Measurements from ENCODE around the gene CENPO. TPM values are rescaled to one million over a fixed set of nuclear protein-coding genes. Genes with fewer than 3 reads are reported as not detected.
"Not testable (repeated sequence)": the region's sequence is repeated elsewhere in the genome, so short reads cannot be mapped to it uniquely, and the experiment has no call there.

Gene CENPO
- total and polyA plus RNA-seq, 12 donors: 2.6 to 16.6 (median 9.5) TPM

- 92 to 98% (median 96%) methylated on average over 5 of the region's 5 CpGs for WGBS, 4 donors
- TF ChIP-seq CTCF (IDR thresholded peaks at IDR 0.05) (no peak), POLR2A (IDR thresholded peaks at IDR 0.05) (no peak)
- H3K4me1 ChIP-seq (replicated peaks in 1 of 2): peaks cover 0 to 18% of the 10 kb centered on the region in 2 donors
- no peaks in the 10 kb centered on the region for H3K27me3 ChIP-seq
- no peak overlapping the region for H3K27ac ChIP-seq
- H3K36me3 ChIP-seq (replicated peaks in 1 of 2): peaks cover 0 to 4% of the 10 kb centered on the region in 2 donors
- no peak for DNase-seq
- intact Hi-C loops (cut with DNase I): loop anchor here in 1 of 2 donors (10.0 kb wide), 1 partner anchor 297 kb away; the partner anchor contains the start of gene NCOA1
- no peaks in the 10 kb centered on the region for H3K9me3 ChIP-seq (replicated peaks in 1 of 3)
- no peak overlapping the region for H3K4me3 ChIP-seq
Observed at GRCh38 chr2:24791452-24791851, 1.8 kb upstream of the CENPO start.

- no peaks in the 10 kb centered on the region for H3K27me3 ChIP-seq
- WGBS, 4 donors: 1 to 4% (median 3%) methylated on average over 6 of the region's 6 CpGs
- H3K27ac ChIP-seq: peak overlapping the region in 4 of 5 donors; percentile 96 to 98 (median 98)
- peak overlapping the region in 2 of 4 donors; percentile 67 to 86 for H3K4me3 ChIP-seq
- H3K4me1 ChIP-seq (replicated peaks in 1 of 2): peaks cover 0 to 18% of the 10 kb centered on the region in 2 donors
- no peaks in the 10 kb centered on the region for H3K9me3 ChIP-seq (replicated peaks in 1 of 3)
- no peak for DNase-seq
- intact Hi-C loops (cut with DNase I): loop anchor here in 1 of 2 donors (10.0 kb wide), 1 partner anchor 298 kb away; the partner anchor contains the start of gene NCOA1
- peaks cover 0 to 4% of the 10 kb centered on the region in 2 donors for H3K36me3 ChIP-seq (replicated peaks in 1 of 2)
- no peak for TF ChIP-seq POLR2A (IDR thresholded peaks at IDR 0.05)
- TF ChIP-seq CTCF (IDR thresholded peaks at IDR 0.05): no peak
Observed at GRCh38 chr2:24792542-24792873, 717 bp upstream of the CENPO start.

- TF ChIP-seq POLR2A (IDR thresholded peaks at IDR 0.05): no peak
- no peak for TF ChIP-seq CTCF (IDR thresholded peaks at IDR 0.05)
- Histone ChIP-seq H3K9me3 (replicated peaks in 1 of 3) (no peaks in the 10 kb centered on the region), H3K4me1 (replicated peaks in 1 of 2) (peaks cover 0 to 18% of the 10 kb centered on the region in 2 donors), H3K27me3 (no peaks in the 10 kb centered on the region), H3K4me3 (peak overlapping the region in 3 of 4 donors; percentile 67 to 86 (median 79)), H3K36me3 (replicated peaks in 1 of 2) (peaks cover 0 to 4% of the 10 kb centered on the region in 2 donors), H3K27ac (peak overlapping the region in 1 of 5 donors; percentile 98)
- 5 to 8% (median 7%) methylated on average over 12 to 14 of the region's 14 CpGs for WGBS, 4 donors
- no peak for DNase-seq
- intact Hi-C loops (cut with DNase I): loop anchor here in 1 of 2 donors (10.0 kb wide), 1 partner anchor 299 kb away; the partner anchor contains the start of gene NCOA1
Observed at GRCh38 chr2:24793761-24794435, 673 bp downstream of the CENPO start.

- H3K36me3 ChIP-seq (replicated peaks in 1 of 2): no peaks in the 10 kb centered on the region
- H3K4me3 ChIP-seq: no peak overlapping the region
- peaks cover 0 to 9% of the 10 kb centered on the region in 2 donors for H3K4me1 ChIP-seq (replicated peaks in 1 of 2)
- intact Hi-C loops (cut with DNase I): loop anchor here in 1 of 2 donors (10.0 kb wide), 1 partner anchor 303 kb away; the partner anchor contains the start of gene NCOA1
- DNase-seq: no peak
- no peaks in the 10 kb centered on the region for H3K9me3 ChIP-seq (replicated peaks in 1 of 3)
- TF ChIP-seq POLR2A (IDR thresholded peaks at IDR 0.05): no peak
- TF ChIP-seq CTCF (IDR thresholded peaks at IDR 0.05): no peak
- H3K27me3 ChIP-seq: no peaks in the 10 kb centered on the region
- no peak overlapping the region for H3K27ac ChIP-seq
- 96 to 100% (median 98%) methylated on average over 2 of the region's 2 CpGs for WGBS, 4 donors
Observed at GRCh38 chr2:24797644-24798043, 4.4 kb downstream of the CENPO start.

GRCh38 chr2:24800487-24800886, 7.3 kb downstream of the CENPO start:
- H3K4me1 ChIP-seq (replicated peaks in 1 of 2); intact Hi-C loops (cut with DNase I); DNase-seq; H3K4me3 ChIP-seq; H3K36me3 ChIP-seq (replicated peaks in 1 of 2); H3K9me3 ChIP-seq (replicated peaks in 1 of 3); H3K27ac ChIP-seq; H3K27me3 ChIP-seq: not testable (repeated sequence)
- WGBS, 4 donors: 94 to 97% (median 96%) methylated on average over 3 to 5 of the region's 5 CpGs

GRCh38 chr2:24805811-24806660, 12.8 kb downstream of the CENPO start:
- WGBS, 4 donors: 90 to 97% (median 95%) methylated on average over 22 to 25 of the region's 25 CpGs
- H3K27me3 ChIP-seq; H3K36me3 ChIP-seq (replicated peaks in 1 of 2); H3K4me3 ChIP-seq; H3K9me3 ChIP-seq (replicated peaks in 1 of 3); H3K27ac ChIP-seq; H3K4me1 ChIP-seq (replicated peaks in 1 of 2); intact Hi-C loops (cut with DNase I): not testable (repeated sequence)
- DNase-seq: peak in 1 of 7 donors; percentile 13
